ENCODE data around the gene ERAP2.
"Not testable (repeated sequence)": the region's sequence is repeated elsewhere in the genome, so short reads cannot be mapped to it uniquely, and the experiment has no call there.

The ERAP2 gene

GRCh38 chr5:96876292-96876850 is at the start of gene ERAP2:
TSS of gene ERAP2 (plus strand) at chr5:96876500. CDS start at chr5:96879686, 3,186 bp downstream.
- peak; percentile 57 for DNase-seq

- DNase-seq, result no peak
These were observed 47.0 kb upstream of the ERAP2 start for GRCh38 chr5:96829297-96829696.

DNA sequence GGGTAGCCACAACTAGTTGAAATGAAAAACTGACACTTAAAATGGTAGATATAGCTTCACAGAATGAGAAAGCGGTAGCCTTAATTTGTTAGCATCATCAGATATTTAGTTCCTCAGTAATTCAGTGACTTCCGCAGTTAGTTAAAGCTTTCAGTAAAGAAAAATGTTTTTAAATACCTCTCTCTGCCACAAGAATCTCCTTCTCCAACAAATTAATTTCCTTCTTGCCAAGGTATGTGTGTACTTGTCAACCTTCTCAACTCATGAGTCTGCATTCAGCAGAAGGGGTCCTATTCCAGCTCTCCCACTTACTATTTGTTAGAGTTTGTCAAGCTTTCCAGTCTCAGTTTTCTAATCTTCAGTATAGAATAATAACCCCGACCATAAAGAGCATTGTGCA is 42.3 kb upstream of the ERAP2 start:
- DNase-seq, result no peak

- no peak for DNase-seq
These were observed 40.5 kb upstream of the ERAP2 start for GRCh38 chr5:96835791-96836191.

- no peak for DNase-seq
These were observed 39.5 kb upstream of the ERAP2 start for GRCh38 chr5:96836817-96837216.

- no peak for DNase-seq
These were observed 39.0 kb upstream of the ERAP2 start for GRCh38 chr5:96837303-96837702.

GRCh38 chr5:96838201-96839070 is 37.9 kb upstream of the ERAP2 start:
- no peak for DNase-seq

GRCh38 chr5:96839071-96839592 is 37.2 kb upstream of the ERAP2 start:
- no peak for DNase-seq

GRCh38 chr5:96841931-96842330 is 34.4 kb upstream of the ERAP2 start:
- DNase-seq, result not testable (repeated sequence)

GRCh38 chr5:96843140-96843539 is 33.2 kb upstream of the ERAP2 start:
- no peak for DNase-seq

DNA sequence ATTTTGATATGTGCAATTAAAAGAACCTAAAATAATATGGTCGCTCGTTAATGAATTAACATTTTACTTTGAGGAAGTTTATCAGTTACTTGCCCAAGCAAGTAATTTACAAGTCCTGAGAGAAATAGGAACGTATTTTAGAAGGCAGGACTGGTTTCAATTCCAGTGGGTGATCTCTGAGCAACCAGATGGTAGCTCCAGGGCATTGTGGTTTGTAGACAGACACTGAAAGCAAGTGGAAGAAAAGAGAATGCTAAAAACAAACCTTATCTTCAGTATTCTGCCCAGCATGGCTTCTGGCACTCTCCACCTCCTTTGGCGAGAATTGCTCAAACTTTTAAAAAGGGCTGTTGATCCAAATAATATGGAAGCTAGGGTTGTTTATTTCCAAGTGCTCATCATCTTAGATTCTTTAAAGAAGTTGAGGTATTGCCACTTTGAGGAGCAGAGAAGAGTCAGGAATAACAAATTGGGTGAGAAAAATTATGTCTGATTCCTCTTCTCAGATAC is 31.8 kb upstream of the ERAP2 start:
- DNase-seq, result no peak

DNA sequence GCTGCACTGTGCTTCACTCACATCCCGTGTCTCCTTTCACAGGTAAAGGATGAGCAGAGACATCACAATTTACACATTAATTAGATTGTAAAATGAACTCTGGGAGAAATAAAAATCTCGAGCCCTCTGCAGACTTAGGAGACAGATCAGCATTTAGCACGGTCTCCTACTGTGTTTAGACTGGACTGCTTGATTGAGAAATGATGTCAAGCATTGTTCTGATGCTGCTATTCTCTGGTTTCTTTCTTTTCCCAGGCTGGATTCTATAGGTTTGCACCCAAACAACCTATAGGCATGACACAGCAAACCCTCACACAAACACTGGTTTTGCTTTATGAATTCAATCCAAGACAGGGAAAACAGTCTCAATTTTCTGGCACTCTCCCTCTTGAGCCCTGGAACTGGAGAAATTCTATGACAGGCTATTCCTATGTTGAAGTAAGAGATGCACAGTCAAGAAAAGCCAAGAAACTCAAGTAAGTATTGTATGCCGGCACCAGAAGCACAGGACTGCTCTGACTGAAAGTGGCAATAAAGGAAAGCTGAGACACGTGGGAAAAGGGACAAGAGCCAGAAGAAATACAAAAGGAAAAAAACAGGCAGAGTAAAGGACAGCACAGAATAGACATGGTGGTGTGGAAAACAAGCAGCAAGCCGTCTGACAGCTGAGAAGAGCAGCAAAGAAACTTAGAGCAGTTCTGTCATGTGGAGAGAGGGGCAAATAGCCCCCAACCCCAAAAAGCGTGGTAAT is 24.8 kb upstream of the ERAP2 start:
- DNase-seq, result no peak

DNA sequence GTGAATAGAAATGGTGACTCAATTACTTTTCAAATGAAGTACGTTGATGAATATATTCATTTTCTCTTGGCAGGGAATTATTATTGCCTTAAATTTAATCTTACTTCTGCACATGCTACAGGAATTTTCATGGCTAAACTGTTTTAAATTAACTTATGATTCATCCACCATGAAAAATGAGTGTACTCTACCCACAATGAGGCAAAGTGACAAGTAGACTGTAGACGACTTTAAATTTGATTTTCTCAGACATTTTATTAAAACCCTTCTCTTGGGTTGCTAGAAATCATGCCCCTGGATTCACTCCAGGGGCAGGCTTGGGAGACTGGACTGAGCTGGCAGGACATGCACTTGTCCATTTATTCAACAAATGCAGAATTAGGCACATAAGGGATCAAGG is 23.5 kb upstream of the ERAP2 start:
- no peak for DNase-seq

DNA sequence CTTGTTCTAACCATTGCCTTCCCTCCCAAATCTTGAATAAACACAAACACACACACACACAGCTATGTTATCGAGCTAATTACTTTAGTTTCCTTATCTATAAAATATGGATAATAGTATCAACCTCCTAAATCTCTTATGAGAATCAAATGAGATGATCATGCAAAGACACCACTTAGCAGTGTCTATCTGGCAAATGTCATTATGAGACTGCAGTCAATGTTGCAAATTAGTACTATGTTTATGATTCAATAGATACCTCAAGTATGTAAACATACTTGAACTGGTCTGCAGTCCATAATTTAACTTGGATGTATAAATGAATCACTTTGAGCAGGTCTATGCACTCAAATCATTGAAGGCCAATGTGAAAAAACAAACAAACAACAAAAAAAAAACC is 22.2 kb upstream of the ERAP2 start:
- no peak for DNase-seq

DNA sequence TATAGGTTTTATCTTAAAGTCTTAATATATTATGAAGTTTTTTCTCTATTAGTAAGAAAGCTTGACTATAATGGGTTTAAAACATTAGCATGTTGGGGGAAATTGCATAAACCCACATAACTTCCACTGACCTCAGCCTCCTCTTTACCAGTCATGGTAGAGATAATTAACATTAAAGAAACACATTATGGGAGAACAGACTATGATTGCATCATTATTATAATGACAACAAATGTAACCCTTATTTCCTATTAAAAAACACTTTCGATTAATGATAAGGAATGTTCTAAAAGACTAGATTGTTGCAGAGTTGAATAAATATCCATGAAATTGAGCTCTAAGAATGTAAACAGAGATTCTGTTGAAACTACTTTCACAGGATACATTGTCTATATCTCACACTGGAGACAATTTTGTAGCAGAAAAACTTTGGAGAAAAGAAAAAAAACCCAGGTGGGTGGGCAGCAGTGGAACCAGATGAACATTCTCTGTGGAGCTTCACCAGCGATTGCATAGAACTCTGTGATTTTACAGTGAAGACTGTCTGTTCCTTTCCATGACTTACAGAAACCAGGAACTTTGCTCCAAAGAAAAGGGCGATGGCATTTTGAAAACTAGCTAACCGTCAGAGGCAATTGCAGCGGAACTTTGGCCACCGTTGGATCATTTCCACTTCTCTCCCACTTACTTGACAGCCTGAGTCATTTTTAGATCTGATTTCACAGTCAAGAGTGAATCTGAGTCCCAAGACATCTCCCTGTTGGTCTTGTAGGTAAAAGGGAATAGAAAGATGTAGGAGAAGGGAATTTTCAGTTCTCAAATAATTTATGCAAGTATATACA is 21.0 kb upstream of the ERAP2 start:
- no peak for DNase-seq

DNA sequence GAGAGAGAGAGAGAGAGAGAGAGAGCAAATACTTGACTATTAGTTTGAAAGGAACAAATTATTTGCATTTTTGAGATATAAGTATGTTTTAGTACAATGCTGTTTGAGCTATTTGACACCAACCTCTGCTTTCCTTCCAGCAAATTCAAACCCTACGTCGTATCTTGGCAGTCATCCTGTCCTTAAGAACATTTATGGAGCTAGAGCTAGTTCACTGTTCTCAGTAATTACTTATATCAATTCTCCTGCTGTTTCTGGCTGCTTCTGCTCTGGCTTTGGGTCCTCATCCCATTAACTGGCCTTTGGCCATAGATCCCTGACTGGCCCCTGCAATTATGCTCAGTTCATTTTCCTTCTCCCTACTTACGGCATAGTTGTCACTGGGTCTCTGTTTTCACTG is 19.9 kb upstream of the ERAP2 start:
- no peak for DNase-seq

DNA sequence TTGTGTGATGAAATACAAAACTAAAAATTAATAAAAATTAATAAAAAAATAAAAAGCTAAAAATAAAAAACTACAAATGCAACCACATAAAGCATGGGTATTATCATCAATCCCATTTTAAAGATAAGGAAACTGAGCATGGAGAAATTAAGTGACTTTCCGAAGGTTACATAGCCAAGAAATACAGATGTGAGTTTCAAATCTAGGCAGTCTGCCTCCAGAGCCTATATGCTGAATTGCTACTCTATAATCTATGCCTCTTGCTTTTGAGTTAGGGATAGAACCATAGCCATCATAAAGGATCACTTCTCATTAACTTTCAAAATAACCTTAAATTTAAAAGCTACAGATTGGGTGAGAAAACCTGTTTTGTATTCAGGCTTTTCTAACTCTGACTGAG is 18.8 kb upstream of the ERAP2 start:
- DNase-seq, result no peak

DNA sequence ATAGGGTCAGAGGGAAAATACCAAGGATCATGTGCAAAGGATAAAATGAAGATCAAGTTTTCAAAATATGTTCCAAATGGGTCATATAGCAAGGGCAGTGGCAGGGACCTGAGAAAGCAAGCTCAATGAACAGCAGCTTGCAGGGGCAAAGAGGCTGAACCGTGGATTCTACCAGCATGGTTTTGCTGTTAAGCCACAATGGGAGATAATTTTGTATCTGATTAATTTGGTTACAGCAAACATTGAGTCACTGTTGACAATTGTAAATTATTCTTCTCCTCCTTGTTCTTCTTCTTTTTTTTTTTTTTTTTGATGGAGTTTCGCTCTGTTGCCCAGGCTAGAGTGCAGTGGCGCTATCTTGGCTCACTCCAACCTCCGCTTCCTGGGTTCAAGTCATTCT is 18.4 kb upstream of the ERAP2 start:
- no peak for DNase-seq

DNA sequence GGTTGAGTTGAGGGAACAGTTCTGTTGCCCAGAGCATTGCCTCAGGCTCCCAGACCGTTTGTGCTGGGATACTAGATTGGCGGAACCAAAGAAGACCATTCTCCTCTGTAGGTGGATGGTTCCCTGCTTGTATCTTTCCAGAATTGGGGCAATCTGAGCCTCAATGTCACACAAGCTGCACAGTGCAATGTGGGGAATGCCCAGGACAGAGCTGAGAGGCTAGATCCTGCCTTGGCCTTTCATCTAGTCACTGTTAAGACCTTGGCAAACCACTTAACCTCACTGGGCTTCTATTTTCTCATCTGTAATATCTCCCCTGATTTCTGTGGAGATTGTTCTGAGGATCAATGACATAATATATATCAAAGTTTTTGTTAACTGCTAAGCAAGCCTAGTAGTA is 16.9 kb upstream of the ERAP2 start:
- no peak for DNase-seq

DNA sequence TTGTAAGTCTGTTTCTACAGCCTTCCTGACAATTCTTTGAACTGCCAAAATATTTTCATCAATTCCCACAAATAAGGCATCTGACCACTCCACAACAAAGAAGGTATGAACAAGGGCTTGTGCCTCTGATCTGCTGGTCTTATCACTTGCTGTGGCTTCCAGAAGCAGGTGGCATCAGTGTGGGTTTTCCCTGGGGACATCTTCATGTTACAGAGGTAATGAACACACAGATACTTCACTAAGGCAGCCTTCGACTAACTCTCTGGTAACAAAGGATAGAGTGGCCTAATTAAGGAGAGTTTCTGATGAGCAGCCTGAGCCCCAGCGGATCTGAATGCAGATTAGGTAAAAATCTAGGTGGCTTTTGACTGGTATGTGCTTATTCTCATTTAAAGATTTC is 15.2 kb upstream of the ERAP2 start:
- DNase-seq, result no peak

GRCh38 chr5:96863114-96863513 is 13.2 kb upstream of the ERAP2 start:
- DNase-seq, result no peak

- DNase-seq, result no peak
These were observed 12.2 kb upstream of the ERAP2 start for GRCh38 chr5:96863949-96864584.

Measured in midbrain (tissue), 1 donor.